ENCODE data around the gene NLRC3. TPM values are rescaled to one million over a fixed set of nuclear protein-coding genes. Genes with fewer than 3 reads are reported as not detected.

NLRC3 gene
- 1 to 10 TPM; 1.5 to 2.2 TPM for total RNA-seq
- under 1 TPM; 0.35 to 0.58 TPM for polyA plus RNA-seq

GRCh38 chr16:3577302-3577752 is at the start of gene NLRC3:
NLRC3 (minus strand) TSS chr16:3577403; CDS start chr16:3565036, 12,367 bp downstream.
- WGBS, result 53% methylated on average over 18 of the region's 18 CpGs
- Histone ChIP-seq H3K4me3 (ENCODE audit: low read depth in 1 of 3, low read length in 3 of 3) (peak within 1 kb of the TSS in 1 of 3 donors; percentile 20), H3K27ac (ENCODE audit: low read depth in 1 of 2, low read length in 2 of 2) (peak within 1 kb of the TSS in 1 of 2 donors; percentile 20), H3K9ac (ENCODE audit: low read depth in 1 of 2, low read length in 2 of 2) (no peak within 1 kb of the TSS), H3K36me3 (ENCODE audit: control insufficient read depth in 4 of 4, insufficient read depth in 3 of 4, low read depth in 1 of 4, low read length in 3 of 4) (no peaks in the 10 kb centered on the region), H3K27me3 (ENCODE audit: control insufficient read depth in 4 of 4, insufficient read depth in 4 of 4, low read length in 3 of 4) (peaks cover 0 to 2% (median 0%) of the 10 kb centered on the region in 4 donors), H3K4me1 (ENCODE audit: control insufficient read depth in 4 of 4, insufficient read depth in 4 of 4, low read length in 3 of 4) (peaks cover 0 to 2% (median 0%) of the 10 kb centered on the region in 4 donors), H3K9me3 (ENCODE audit: control insufficient read depth in 4 of 4, low read length in 3 of 4) (no peaks in the 10 kb centered on the region)
- peak; percentile 80 for TF ChIP-seq NR2F2 (IDR thresholded peaks at IDR 0.05)
- TF ChIP-seq HNF4G (IDR thresholded peaks at IDR 0.05), result no peak
- no peak for DNase-seq (ENCODE audit: low spot score)

- Histone ChIP-seq H3K36me3 (ENCODE audit: control insufficient read depth in 4 of 4, insufficient read depth in 3 of 4, low read depth in 1 of 4, low read length in 3 of 4) (no peaks in the 10 kb centered on the region), H3K27ac (ENCODE audit: low read depth in 1 of 2, low read length in 2 of 2) (no peak overlapping the region), H3K4me1 (ENCODE audit: control insufficient read depth in 4 of 4, insufficient read depth in 4 of 4, low read length in 3 of 4) (peaks cover 0 to 2% (median 0%) of the 10 kb centered on the region in 4 donors), H3K9me3 (ENCODE audit: control insufficient read depth in 4 of 4, low read length in 3 of 4) (no peaks in the 10 kb centered on the region), H3K4me3 (ENCODE audit: low read depth in 1 of 3, low read length in 3 of 3) (no peak overlapping the region), H3K27me3 (ENCODE audit: control insufficient read depth in 4 of 4, insufficient read depth in 4 of 4, low read length in 3 of 4) (no peaks in the 10 kb centered on the region), H3K9ac (ENCODE audit: low read depth in 1 of 2, low read length in 2 of 2) (no peak overlapping the region)
- WGBS, result 88% methylated on average over 4 of the region's 4 CpGs
- no peak for DNase-seq (ENCODE audit: low spot score)
- TF ChIP-seq, protein P1, sequence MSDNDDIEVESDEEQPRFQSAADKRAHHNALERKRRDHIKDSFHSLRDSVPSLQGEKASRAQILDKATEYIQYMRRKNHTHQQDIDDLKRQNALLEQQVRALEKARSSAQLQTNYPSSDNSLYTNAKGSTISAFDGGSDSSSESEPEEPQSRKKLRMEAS (IDR thresholded peaks at IDR 0.05), result no peak
- TF ChIP-seq RXRA (IDR thresholded peaks at IDR 0.05) (no peak), RAD21 (IDR thresholded peaks at IDR 0.05) (no peak), ATF3 (IDR thresholded peaks at IDR 0.05) (no peak), TAF1 (conservative IDR thresholded peaks at IDR 0.05) (no peak), HNF4G (IDR thresholded peaks at IDR 0.05) (no peak), FOXA2 (IDR thresholded peaks at IDR 0.05) (no peak), CTCF (IDR thresholded peaks at IDR 0.05; ENCODE audit: low read depth, low read length, missing input control) (no peak), NR2F2 (IDR thresholded peaks at IDR 0.05) (no peak), ZBTB33 (IDR thresholded peaks at IDR 0.05) (no peak), JUND (IDR thresholded peaks at IDR 0.05) (no peak), HNF4A (conservative IDR thresholded peaks at IDR 0.05) (no peak), SP1 (IDR thresholded peaks at IDR 0.05) (no peak), EGR1 (IDR thresholded peaks at IDR 0.05; ENCODE audit: low read depth in 2 of 2) (no peak), YY1 (IDR thresholded peaks at IDR 0.05) (no peak), GABPA (IDR thresholded peaks at IDR 0.05 in 1 of 2, conservative IDR thresholded peaks at IDR 0.05 in 1 of 2) (no peak), FOXA1 (IDR thresholded peaks at IDR 0.05) (no peak)
- TF ChIP-seq, protein P2, sequence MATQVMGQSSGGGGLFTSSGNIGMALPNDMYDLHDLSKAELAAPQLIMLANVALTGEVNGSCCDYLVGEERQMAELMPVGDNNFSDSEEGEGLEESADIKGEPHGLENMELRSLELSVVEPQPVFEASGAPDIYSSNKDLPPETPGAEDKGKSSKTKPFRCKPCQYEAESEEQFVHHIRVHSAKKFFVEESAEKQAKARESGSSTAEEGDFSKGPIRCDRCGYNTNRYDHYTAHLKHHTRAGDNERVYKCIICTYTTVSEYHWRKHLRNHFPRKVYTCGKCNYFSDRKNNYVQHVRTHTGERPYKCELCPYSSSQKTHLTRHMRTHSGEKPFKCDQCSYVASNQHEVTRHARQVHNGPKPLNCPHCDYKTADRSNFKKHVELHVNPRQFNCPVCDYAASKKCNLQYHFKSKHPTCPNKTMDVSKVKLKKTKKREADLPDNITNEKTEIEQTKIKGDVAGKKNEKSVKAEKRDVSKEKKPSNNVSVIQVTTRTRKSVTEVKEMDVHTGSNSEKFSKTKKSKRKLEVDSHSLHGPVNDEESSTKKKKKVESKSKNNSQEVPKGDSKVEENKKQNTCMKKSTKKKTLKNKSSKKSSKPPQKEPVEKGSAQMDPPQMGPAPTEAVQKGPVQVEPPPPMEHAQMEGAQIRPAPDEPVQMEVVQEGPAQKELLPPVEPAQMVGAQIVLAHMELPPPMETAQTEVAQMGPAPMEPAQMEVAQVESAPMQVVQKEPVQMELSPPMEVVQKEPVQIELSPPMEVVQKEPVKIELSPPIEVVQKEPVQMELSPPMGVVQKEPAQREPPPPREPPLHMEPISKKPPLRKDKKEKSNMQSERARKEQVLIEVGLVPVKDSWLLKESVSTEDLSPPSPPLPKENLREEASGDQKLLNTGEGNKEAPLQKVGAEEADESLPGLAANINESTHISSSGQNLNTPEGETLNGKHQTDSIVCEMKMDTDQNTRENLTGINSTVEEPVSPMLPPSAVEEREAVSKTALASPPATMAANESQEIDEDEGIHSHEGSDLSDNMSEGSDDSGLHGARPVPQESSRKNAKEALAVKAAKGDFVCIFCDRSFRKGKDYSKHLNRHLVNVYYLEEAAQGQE (IDR thresholded peaks at IDR 0.05), result no peak
Measured at GRCh38 chr16:3625911-3626732, 48.9 kb upstream of the NLRC3 start.
